SH-SY5Y (cell line): ENCODE results near the gene DHX30.

Experiments used
- GATA2 ChIP-seq: IDR thresholded peaks from 2 replicates; pipeline ENCODE4 v1.6.1; 2011; ENCODE audit warnings: mild to moderate bottlenecking, low read depth, low read length
- GATA3 ChIP-seq: IDR thresholded peaks from 2 replicates; pipeline ENCODE4 v1.6.1; 2011; ENCODE audit warnings: low read depth, mild to moderate bottlenecking, low read length, moderate library complexity

DHX30 gene

DNA sequence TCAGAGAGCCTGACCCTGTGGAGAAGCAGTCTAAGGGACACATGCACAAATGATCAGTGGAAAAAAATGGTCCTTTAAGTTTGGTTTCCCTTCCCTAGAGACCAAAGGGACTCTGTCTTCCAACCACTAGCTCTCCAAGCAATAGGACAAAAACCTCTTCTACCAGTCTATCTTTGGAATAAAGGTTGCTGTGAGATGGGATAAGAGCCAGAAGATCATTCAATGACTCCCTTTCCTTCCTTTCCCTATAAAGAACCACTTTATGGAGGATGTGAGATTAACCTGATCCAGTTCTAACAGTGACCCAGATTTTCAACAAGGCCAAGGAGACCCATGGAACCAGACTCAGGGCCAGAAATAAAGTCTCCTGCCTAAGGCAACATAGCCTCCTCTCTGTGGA lies 74.8 kb downstream of the DHX30 start:
- TF ChIP-seq GATA3, result no peak
- TF ChIP-seq GATA2, result no peak

DNA sequence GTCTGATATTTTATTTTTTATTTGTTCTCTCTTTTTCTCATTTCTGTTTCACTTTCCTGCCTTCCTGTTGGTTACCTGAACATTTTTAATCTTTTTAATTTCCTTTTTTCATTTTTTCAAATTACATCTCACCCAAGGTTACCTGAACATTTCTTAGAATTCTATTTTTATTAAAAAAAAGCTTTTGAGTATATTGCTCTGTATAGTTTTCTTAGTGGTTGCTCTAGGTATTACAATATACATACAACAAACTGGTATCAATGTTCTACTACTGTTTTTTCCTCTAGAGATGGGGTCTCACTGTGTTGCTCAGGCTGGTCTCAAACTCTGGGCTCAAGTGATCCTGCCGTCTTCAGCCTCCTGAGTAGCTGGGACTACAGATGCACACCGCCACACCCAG lies 79.4 kb downstream of the DHX30 start:
- TF ChIP-seq GATA2 (no peak), GATA3 (no peak)

DNA sequence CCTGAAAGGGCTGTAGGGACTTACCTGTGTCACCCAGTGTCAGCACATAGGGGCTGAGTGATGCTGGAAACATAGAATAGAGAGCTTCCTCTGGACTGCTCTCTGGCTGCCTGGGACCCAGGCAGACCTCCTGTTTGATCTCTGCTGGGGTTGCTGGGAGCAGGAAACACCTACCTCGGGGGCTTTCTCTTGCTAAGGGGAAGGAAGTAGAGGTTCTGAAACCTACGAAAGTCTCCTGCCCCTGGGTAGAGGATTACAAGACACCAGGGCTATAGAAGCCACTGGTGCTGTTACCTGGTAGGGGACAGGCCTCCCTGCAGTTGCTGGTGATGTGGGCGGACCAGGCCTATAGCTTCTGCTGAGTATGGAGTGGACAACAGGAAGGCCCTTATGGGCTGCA lies 81.7 kb downstream of the DHX30 start:
- TF ChIP-seq GATA3 (no peak), GATA2 (no peak)

DNA sequence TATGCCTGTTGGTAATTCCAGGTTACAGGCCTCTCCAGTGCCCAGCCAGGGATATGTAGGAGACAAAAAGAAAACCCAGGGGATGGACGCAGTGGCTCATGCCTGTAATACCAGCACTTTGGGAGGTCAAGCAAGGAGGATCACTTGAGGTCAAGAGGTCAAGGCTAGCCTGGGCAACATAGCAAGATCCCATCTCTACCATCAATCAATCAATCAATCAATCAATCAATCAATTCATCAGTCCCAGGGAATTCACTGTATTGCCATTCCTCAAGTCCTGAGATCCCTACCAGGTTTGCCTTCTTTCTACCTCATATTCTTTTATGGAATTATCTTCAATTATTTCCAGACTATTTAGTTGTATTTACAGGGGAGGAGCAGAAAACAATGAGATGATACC lies 82.2 kb downstream of the DHX30 start:
- TF ChIP-seq GATA2 (no peak), GATA3 (no peak)

DNA sequence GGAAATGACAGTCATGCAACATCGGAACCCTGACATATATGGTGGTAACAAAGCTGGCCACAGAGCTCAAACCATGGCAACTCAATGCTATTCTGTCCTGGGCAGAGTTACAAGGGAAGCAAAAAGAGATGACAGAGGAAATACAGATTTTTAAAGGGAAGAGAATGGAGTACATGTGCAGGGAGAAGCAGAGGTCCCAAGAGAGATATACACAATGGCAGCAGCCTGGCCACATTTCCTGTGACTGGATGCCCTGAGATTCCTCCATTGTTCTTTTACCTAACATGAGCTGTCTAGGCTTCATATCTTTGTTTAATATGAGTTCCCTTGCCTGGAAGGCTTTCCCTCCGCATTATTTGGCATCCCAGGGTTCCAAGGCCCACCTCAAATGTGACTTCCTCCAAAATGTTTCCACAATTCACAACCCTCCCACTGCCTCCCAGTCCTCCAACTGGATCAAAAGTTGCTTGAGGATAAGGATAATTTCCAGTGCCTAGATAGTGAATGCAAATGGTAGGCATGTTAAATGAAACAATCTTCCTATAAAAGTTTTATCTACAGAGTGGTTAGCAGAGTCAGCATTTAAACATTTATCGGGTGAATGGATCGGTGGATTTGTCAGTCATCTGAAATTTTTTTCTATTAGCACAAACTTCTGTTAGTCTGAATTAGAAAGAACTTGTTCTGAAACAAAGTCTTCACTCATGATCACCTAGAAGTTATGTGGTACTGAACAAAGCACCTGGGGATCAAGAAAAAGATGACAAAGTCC lies 86.2 kb downstream of the DHX30 start:
- TF ChIP-seq GATA3 (no peak), GATA2 (no peak)

DNA sequence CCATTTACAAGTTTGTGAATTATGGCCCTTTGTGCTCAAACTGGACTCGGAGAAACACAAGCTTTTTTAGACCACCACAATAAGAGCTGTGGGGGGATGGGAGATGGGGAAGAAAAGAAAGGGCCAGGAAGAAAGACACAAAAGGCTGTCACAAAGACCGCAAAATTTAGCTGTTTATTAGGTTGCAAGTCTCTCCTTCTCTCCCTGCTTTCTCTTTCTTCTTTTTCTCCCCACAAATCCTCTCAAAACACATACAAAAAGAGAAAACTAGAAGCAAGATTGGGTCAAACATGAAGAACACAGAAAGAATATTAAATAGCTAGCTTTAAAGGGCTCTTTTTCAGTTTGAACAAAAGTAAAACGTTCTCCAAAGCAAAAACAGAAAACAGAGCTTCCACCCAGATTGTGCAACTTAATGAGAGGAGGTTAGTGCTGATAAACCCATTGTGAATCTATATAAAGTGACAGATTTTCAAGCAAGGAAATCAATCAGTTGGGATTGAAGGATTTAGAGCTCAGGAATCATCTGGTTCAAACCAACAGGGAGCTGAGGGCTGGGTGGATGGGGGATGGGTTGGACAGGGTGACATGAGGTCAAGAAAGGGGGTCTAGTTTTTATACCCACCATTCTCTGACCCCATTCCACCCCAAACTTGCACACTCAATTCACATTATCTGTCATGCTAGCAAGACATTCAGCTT lies 87.3 kb downstream of the DHX30 start:
- TF ChIP-seq GATA3 (no peak), GATA2 (no peak)

DNA sequence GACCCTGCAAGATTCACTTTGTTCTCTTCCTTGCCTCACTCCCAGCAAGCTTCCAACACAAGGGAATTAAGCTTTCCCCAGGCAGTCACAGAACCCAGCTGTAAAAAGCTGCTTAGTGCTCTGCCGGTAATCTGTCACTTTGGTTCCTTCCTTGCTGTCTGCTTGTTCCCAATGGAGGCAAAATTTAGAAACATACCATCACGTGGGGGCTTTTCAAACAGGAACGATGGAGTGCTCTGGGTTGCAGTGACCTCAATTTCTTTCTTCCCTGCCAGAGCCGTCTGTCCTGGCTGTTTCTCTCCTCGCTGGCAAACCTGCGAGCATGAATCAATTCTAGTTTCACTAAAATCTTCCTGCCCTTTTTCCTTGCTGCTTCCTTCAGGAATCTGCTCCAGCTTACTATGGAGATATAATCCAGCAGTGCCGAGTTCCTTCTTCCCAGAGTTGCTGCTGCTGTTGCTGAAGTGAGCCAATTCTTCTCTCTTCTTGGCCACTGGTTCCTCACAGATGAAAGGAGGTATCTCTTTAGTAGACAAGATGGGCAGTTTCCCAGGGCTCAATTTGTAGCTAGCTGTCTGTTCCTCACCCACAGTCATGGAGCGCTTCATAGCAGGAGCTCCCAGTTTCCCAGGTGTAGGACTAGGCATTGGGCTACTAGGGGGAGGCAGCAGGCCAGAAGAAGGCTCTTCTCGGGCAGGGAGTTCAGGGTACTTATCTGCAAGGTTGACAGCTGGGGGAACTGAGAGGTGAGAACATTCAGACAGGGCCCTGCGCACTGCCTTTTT lies 88.1 kb downstream of the DHX30 start:
- no peak for TF ChIP-seq GATA3
- TF ChIP-seq GATA2, result no peak

DNA sequence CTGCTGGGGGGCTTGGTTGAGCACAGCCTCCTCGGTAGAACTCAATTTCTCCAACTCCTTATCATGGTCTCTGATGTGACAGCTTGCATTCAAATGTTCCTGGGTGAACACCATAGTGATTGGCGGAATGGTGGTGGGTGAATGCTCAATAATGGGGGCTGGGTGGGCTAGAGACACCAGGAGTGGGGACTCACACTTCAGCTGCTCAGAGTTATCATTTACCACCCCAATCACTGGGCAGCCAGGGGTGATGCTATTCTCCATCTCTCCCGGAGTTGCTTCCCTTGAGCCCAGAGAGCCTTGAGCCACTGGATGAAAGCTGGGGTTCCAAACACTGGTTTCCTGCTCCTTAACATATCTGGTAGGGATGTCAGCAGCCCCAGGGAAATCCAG lies 88.7 kb downstream of the DHX30 start:
- TF ChIP-seq GATA2 (no peak), GATA3 (no peak)

DNA sequence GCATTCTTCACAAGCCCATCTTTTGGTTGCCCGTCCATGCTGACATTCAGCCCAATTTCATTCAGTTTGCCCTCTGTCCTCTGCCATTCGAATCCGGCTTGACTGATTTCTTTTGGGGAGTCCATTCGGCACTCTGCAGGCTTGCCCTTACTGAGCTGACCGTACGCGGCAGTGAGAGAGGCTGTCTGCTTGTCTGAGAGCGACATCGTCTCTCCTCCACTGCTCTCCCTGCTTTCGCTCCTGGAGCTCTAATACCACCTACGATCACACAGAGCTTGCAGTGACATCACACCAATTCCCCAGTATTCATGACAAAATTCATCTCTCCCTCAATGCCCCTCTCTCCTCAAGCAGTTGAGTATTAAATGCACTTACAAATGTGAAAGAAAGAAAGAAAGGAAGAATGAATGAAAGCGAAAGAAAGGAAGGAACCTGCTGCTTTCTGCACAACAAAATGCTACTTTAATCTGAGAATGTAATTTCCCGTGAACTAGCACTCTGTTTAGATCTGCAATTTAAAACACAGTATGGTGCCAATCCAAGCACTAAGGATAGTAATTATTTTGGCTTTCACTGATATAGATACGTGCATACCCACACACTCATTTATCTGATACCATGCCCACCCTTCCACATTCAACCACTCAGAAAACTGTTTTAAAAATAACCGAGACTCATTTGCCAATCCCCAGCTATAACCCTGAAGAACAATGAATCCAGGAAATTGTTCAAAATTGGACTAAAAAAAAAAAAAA lies 89.5 kb downstream of the DHX30 start:
- no peak for TF ChIP-seq GATA2
- no peak for TF ChIP-seq GATA3

DNA sequence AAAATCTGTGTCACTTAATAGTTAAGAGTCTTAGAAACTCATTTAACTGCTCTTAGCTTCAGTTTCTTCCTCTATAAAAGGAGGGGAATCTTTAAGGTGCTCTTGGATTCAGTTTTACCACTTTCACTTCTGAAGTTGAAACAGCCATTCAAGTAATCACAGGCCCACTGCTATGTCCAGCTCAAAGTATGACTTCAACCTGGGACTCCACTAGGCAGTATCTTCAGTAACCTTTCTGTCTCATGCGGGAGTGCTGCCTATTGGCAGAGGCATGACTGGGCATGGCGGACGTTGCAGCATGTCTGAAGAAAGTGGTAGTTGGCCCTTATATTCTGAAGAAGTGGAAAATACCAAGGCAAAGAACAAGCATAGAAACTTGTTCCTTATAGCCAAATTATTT lies 92.3 kb downstream of the DHX30 start:
- no peak for TF ChIP-seq GATA3
- no peak for TF ChIP-seq GATA2

DNA sequence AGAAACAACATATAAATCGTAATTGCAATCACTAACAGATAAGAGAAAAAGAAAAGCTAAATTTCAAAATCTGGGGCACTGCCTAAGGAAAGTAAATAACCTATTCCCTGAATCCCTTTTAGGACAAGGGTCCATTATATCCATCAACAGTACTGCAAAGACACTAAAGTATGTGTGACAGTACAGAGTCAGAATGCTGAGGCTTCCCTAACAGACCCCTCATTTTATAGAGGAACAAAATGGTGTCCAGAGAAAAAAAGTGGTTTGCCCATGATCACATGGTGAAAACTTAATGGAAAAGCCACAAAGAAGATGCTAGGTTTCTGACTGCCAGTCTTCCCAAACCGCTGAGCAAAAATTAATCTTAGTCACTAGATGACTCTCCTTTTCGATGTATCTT lies 93.8 kb downstream of the DHX30 start:
- no peak for TF ChIP-seq GATA3
- TF ChIP-seq GATA2, result no peak

DNA sequence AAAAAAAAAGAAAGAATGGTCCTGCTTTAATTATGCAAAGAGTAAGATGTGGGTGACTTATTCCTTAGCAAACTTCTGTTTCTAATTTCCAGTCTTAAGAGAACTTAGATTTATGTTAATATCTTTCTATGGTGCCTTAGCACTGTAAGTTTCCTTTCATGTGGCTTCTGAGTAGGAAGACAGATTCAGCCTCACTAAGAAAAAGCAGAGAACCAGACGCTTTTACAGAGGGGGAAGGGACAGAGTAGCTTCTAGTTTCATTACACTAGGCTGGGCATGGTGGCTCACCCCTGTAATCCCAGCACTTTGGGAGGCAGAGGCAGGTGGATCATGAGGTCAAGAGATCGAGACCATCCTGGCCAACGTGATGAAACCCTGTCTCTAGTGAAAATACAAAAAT lies 95.0 kb downstream of the DHX30 start:
- no peak for TF ChIP-seq GATA3
- TF ChIP-seq GATA2, result no peak

DNA sequence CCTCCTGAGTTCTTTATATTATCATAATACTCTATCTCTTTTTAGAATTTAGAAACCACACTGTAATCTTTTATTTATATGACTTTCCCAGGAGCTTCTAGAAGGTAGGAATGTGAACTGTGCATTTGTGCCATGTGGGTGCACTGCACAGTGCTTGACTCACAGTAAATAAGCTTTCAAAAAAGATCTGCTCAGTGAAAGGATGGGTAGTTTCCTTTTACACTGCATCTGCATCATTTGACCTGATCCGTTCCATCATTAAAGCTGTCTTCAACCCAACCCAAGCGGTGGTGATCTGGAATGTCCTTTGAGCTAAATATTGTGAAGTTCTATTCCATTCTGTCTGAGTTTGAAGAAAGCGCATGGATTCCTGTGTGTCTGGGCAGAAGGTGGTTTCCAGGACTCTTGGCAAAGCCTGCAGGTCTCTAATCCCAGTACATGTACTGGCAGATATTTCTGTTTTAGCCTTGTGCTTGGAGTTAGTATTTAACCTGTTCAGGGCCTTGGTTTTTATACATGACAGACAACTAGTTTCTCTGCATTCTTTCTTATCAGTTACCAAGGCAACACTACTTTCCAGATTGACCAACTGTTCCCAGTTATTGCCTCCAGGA lies 96.7 kb downstream of the DHX30 start:
- no peak for TF ChIP-seq GATA2
- no peak for TF ChIP-seq GATA3
